SK-N-MC (cell line): ENCODE results near the gene EPN2.

Experiments used
- DNase-seq: peaks from one replicate; pipeline ENCODE4 v3.0.0-alpha.2; 2011; ENCODE audit warnings: low read depth, low spot score
- H3K27ac ChIP-seq: fragments of 200-600 bp; sonication (generic); 2 replicates; pipeline ENCODE4 v1.5.1; 2016; ENCODE audit warnings: mixed run types
- H3K36me3 ChIP-seq: fragments of 200-600 bp; sonication (generic); 2 replicates; pipeline ENCODE4 v1.6.1; 2017; ENCODE audit warnings: antibody characterized with exemption, low read length, mixed read lengths; ENCODE audit not compliant: insufficient read depth
- H3K4me3 ChIP-seq: fragments of 200-600 bp; sonication (generic); 2 replicates; pipeline ENCODE4 v1.5.1; 2016
- H3K9ac ChIP-seq: fragments of 200-600 bp; sonication (generic); 2 replicates; pipeline ENCODE4 v1.8.0; 2017; ENCODE audit warnings: mixed run types, mixed read lengths; ENCODE audit not compliant: insufficient read length
- H3K9me3 ChIP-seq: fragments of 200-600 bp; sonication (generic); 2 replicates; pipeline ENCODE4 v1.6.1; 2017; ENCODE audit warnings: low read depth, mild to moderate bottlenecking, antibody characterized with exemption, low read length, moderate library complexity, mixed read lengths
- EZH2 ChIP-seq: fragments of 200-600 bp; sonication (generic); IDR thresholded peaks from one replicate; pipeline ENCODE4 v1.6.1; 2017; ENCODE audit warnings: antibody characterized with exemption
- FOXP2 ChIP-seq: optimal IDR thresholded peaks from 2 replicates; pipeline ENCODE3; 2011; ENCODE audit warnings: mild to moderate bottlenecking, moderate library complexity; ENCODE audit not compliant: insufficient read depth; ENCODE audit errors: extremely low read length, control extremely low read depth
- POLR2AphosphoS5 ChIP-seq: IDR thresholded peaks from 2 replicates; pipeline ENCODE4 v1.6.1; 2012; ENCODE audit warnings: mild to moderate bottlenecking, low read depth, low read length, borderline replicate concordance

The EPN2 gene

DNA sequence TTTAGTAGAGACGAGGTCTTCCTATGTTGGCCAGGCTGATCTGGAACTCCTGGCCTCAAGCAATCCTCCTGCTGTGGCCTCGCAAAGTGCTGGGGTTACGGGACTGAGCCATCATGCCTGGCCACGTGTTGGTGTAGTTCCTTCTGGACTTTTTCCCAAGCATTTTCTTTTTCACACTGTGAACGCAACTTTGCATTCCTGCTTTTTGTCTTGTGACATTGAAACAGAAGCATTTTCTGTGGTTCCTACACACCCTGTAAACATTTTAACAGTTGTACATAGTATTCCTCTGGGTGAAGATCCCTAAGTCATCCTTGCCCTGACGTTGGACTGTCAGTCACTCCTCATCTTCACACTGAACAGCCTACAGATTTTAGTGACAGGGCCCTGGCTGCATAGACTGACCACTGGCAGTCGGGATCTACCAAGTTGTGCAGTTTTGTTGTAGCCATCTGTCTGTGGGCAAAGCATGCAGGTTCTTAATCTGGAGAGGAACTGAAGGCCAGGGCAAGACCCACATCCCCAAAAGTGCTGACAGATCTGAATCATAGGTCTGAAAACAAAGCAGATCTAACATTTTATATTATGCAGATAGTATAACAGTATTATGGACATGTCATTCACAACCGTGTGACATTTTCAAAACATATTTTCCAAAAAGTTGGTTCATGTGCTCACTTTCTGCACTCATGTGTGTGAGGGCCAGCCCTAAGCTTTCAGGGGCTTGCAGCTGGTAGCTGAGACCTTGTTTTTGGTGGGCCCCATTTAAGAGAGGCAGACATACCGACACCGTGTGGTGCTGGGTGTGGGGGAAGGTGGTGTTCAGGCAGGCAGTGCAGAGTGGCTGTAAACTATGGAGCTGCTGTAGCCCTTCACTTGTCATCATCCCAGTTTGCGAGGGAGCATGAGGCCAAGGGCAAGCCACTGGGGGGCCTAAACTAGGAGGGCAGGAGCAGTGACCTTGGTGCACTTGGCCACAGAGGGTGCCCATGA is 59.9 kb downstream of the EPN2 start:
- no peaks in the 10 kb centered on the region for H3K9me3 ChIP-seq
- H3K36me3 ChIP-seq, result no peaks in the 10 kb centered on the region
- H3K27ac ChIP-seq, result peak overlapping the region; percentile 60
- DNase-seq, result no peak
- no peak overlapping the region for H3K9ac ChIP-seq
- H3K4me3 ChIP-seq, result no peak overlapping the region
- TF ChIP-seq EZH2 (no peak), POLR2AphosphoS5 (no peak)

DNA sequence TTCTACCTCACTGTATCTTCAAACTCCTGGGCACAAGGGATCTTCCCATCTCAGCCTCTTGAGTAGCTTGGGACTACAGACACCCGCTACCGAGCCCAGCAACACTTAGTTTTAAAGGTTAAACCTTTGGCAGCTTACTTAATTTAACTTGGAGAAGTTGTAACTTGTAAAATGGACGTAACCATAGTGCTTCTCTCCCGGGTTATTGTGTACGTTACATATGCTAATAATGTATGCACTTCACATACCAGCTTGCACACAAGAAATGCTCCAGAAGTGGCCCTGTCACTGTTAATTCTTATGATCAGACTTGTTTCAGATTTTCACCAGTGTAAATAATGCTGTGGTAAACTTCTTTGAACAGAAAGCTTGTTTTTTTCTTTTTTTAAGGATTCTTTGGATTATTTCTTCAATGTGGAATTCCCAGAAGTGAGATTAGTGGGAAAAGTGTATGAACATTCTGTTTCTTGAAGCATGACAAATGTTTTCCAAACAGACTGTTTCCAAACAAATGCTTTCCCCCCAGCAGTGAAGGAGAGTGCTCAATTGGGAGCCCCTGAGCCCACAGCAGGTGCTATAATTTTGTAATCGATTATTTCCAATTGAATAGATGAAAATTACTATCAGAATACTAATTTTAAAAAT is 61.5 kb downstream of the EPN2 start:
- no peaks in the 10 kb centered on the region for H3K9me3 ChIP-seq
- TF ChIP-seq EZH2, result no peak
- TF ChIP-seq FOXP2, result no peak
- TF ChIP-seq POLR2AphosphoS5, result no peak
- H3K27ac ChIP-seq, result peak overlapping the region; percentile 55; the same call in 1 of the 2 replicates
- H3K4me3 ChIP-seq, result no peak overlapping the region
- H3K9ac ChIP-seq, result no peak overlapping the region
- no peaks in the 10 kb centered on the region for H3K36me3 ChIP-seq
- DNase-seq, result no peak

DNA sequence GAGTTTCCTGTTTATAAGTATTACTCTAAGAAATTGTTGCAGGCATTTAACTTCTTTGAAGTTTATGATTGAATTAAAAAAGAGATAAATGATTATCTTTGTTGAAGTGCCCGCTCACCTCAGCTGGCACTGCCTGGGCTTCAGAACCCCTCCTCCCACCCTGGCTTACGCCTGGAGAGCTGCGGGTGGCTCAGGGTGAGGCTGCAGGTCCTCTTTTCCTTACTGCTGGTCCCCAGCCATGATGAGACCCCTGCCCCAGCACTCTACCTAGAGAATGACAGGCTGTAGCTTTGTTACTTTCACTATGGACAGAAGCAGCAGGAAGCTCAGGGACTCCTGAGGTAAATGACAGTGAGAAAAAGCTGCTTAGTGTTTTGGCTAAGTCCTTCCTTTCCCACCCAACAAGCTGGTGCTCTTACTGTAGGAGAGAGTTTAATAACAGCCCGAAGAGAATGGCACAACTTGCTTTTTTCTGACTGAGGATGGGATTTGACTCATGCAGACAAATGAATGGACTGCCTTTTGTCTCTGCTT is 62.1 kb downstream of the EPN2 start:
- no peak overlapping the region for H3K4me3 ChIP-seq
- no peaks in the 10 kb centered on the region for H3K9me3 ChIP-seq
- H3K9ac ChIP-seq, result no peak overlapping the region
- DNase-seq, result no peak
- TF ChIP-seq FOXP2 (no peak), POLR2AphosphoS5 (no peak), EZH2 (no peak)
- H3K27ac ChIP-seq, result no peak overlapping the region
- no peaks in the 10 kb centered on the region for H3K36me3 ChIP-seq

DNA sequence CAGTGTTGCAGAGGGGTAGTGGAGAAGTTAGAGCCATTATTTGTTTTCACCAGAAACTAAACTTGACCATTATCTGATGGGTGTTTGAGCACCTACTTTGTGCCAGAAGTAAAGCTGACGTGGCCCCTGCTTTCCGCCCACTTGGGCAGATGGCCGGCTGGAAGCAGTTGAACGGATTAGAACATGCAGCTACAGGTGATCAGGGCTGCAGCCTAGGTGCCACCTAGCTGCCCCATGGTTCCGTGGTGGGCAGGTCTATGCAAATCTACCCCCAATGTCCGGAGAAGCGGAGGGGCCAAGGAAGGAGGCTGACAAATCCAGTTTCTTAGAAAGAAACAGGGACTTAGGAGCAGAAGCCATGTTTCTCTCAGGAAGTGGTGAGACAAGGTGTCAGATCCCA is 62.7 kb downstream of the EPN2 start:
- no peak overlapping the region for H3K27ac ChIP-seq
- H3K9me3 ChIP-seq, result no peaks in the 10 kb centered on the region
- DNase-seq, result no peak
- no peak overlapping the region for H3K4me3 ChIP-seq
- no peak overlapping the region for H3K9ac ChIP-seq
- no peaks in the 10 kb centered on the region for H3K36me3 ChIP-seq
- TF ChIP-seq FOXP2 (no peak), EZH2 (no peak), POLR2AphosphoS5 (no peak)

DNA sequence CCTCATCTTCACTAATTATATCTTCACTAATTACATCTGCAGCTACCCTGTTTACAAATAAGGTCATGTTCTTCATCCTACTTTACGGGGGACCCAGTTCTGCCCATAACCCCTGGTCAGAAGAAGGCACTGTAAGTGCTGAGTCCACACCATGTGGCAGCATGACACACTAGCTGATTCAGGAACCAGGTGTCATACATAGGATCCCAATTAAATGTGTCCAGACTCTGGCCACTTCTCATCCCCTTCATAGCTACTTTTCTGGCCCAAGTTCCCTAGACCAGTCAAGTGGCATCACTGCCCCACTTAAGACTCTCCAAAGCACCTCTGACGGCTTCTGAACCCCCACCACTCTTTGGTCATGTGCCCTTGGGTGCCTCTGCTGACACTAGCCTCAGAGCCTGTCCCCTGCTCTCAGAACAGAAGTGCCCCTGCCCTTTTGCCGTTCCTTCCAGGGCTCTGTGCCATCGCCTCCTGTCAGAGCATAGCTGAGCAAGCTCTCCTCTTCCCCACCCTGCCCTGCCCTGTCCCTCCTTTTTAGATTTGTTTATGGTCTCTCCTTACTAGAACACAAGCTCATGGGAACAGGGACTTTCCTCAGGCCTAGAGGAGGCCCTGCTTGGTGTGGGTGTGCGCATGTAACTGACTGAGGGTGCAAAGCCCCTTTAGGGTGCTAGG is 64.2 kb downstream of the EPN2 start:
- no peaks in the 10 kb centered on the region for H3K9me3 ChIP-seq
- no peak overlapping the region for H3K27ac ChIP-seq
- DNase-seq, result no peak
- TF ChIP-seq POLR2AphosphoS5 (no peak), EZH2 (no peak), FOXP2 (no peak)
- no peak overlapping the region for H3K4me3 ChIP-seq
- H3K9ac ChIP-seq, result no peak overlapping the region
- H3K36me3 ChIP-seq, result no peaks in the 10 kb centered on the region

DNA sequence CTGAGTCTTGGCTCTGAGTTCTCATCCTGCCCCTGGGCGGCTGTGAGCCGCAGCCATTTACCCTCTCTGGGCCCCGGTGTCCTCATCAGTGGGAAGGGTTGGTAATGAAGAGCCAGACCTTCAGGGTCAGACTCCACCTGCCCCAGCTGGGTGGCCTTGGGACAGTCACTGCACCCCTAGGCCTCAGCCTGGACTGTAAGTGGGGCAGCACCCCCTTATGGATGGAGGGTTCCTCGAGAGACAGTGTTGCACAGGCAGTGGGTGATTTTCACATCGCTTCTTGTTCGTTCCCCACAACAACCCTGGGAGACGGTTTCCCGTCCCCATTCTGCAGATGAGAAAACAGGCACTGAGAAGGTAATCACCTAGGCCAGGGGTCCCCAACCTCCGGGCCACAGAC is 64.8 kb downstream of the EPN2 start:
- Histone ChIP-seq H3K9ac (no peak overlapping the region), H3K27ac (no peak overlapping the region), H3K36me3 (no peaks in the 10 kb centered on the region), H3K4me3 (no peak overlapping the region), H3K9me3 (no peaks in the 10 kb centered on the region)
- no peak for TF ChIP-seq EZH2
- no peak for DNase-seq

DNA sequence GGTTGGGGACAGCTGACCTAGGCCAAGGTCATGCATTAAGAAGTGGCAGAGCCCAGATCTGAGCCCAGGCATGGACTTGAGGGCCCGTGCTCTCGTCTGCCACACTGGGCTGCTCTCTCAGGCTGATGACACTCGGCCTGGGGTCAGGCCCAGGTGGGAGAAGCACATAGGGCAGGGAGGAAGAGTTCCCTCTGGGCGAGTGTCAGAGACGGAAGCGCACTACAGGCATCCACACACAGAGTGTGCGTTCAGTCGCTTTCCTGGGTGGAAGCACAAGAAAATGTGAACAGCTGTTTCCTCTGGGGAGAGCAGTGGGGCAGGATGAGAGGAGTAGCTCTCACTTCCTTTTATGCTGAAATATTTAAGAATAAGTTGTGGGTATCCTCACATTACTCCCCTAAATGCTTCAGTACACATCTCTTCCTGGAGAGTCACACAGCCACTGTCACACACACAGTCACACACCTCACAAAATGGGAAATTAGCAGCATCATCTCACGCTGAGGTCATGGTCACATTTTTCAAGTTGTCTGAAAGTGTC is 65.7 kb downstream of the EPN2 start:
- no peak overlapping the region for H3K4me3 ChIP-seq
- H3K36me3 ChIP-seq, result no peaks in the 10 kb centered on the region
- no peak overlapping the region for H3K9ac ChIP-seq
- no peaks in the 10 kb centered on the region for H3K9me3 ChIP-seq
- no peak overlapping the region for H3K27ac ChIP-seq
- no peak for TF ChIP-seq FOXP2
- no peak for TF ChIP-seq EZH2
- no peak for TF ChIP-seq POLR2AphosphoS5
- no peak for DNase-seq

DNA sequence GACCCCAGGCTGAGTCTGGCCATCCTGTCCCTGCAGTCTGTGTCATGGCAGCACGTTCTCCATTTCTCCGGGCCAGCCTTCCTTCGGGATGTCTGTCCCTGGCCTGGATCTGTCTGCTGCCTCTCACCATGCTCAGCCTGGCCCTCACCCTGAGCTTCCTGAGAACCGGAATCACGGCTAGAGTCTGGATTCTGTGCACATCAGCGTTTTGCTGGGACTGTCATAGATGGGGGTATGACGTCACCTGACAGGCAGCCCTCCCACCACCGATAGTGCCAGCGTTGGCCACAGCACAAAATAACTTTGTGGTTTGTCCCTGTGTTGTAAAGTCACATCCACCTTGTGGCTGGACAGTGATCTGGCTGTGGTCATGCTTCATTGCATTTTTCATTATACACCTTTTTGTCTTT is 66.2 kb downstream of the EPN2 start:
- H3K9me3 ChIP-seq, result no peaks in the 10 kb centered on the region
- no peak overlapping the region for H3K27ac ChIP-seq
- TF ChIP-seq FOXP2, result no peak
- no peak for TF ChIP-seq POLR2AphosphoS5
- no peak for TF ChIP-seq EZH2
- DNase-seq, result no peak
- no peak overlapping the region for H3K4me3 ChIP-seq
- no peak overlapping the region for H3K9ac ChIP-seq
- no peaks in the 10 kb centered on the region for H3K36me3 ChIP-seq
